ENCODE data around the gene FN3KRP. TPM values are rescaled to one million over a fixed set of nuclear protein-coding genes. Genes with fewer than 3 reads are reported as not detected.
"Not testable (repeated sequence)": the region's sequence is repeated elsewhere in the genome, so short reads cannot be mapped to it uniquely, and the experiment has no call there.

FN3KRP gene
- total and polyA plus RNA-seq, 2 donors (not counting 1 experiment from before 2014, with no cell fraction given) = 16.8 to 44.2 TPM

DNA sequence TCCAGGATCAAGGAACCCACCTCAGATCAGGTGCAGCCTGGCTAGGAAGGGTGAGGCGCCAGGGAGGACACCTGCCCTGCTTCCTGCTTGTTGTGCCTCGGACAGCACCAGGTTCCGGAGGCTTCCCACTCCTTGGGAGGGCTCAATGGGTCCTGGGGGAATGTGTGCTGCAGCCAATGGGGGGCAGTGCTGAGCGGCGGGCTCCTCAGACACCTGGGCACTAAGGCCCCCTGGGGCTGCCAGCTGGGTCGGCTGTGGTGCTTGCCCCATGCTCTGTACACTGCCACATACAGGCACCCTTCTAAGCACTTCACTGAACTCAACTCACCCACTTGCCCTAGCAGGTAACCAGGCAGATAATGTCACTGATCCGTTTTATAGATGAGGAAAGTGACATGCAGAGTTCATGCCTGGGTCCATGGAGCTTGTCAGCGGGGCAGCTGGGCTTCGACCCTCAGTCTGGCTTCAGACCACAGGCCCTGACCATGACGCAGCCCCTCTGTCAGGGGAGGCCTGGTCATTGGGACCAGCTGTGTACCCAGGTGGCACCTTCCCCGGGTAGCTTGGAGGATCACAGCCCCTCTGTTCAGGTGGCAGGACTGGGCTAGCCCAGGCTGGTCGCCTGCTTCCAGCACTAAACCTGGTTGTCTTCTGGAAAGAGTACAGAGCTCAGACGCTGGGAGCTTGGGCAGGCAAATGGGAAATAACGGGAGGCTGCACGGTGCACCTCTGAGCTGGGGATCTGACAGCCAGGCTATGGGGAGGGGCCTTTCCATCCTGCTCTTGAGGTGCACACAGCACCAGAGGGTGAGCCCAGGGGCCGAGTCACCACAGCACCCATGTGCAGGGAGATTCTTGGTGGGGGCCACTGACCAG is 27.1 kb downstream of the FN3KRP start:
- POLR2A ChIA-PET = no interaction called here
- intact Hi-C loops (cut with micrococcal nuclease) = no loop called here
- Histone ChIP-seq H3K79me2 (ENCODE audit: control insufficient read depth, insufficient read depth, low read length) (no peaks in the 10 kb centered on the region), H3K36me3 (replicated peaks in 1 of 2; ENCODE audit: control extremely low read depth in 1 of 2, control insufficient read depth in 1 of 2, extremely low read depth in 1 of 2, insufficient read depth in 2 of 2, low read length in 1 of 2) (no peaks in the 10 kb centered on the region), H2AFZ (ENCODE audit: insufficient read depth, low read depth, low read length, poor library complexity, severe bottlenecking) (no peak overlapping the region), H3K4me1 (ENCODE audit: control insufficient read depth in 2 of 2, insufficient read depth in 2 of 2, low read length in 2 of 2) (no peaks in the 10 kb centered on the region), H3K27ac (ENCODE audit: low read length in 2 of 2) (no peak overlapping the region), H3K9ac (ENCODE audit: low read length) (no peak overlapping the region), H3K27me3 (replicated peaks in 1 of 4; ENCODE audit: control extremely low read depth in 1 of 4, control insufficient read depth in 3 of 4, insufficient read depth in 4 of 4, low read length in 3 of 4) (no peaks in the 10 kb centered on the region), H4K20me1 (ENCODE audit: control insufficient read depth, insufficient read depth, low read length, poor library complexity, severe bottlenecking) (no peaks in the 10 kb centered on the region), H3K9me3 (ENCODE audit: control extremely low read depth in 1 of 3, control insufficient read depth in 2 of 3, insufficient read depth in 1 of 3, low read length in 2 of 3) (peaks cover 0 to 34% (median 6%) of the 10 kb centered on the region in 3 donors), H3K4me3 (ENCODE audit: control extremely low read depth in 1 of 5, extremely low read depth in 1 of 5, insufficient read depth in 1 of 5, low read depth in 2 of 5, low read length in 4 of 5) (no peak overlapping the region), H3K4me2 (replicated peaks; ENCODE audit: low read depth, low read length, poor library complexity, severe bottlenecking) (no peak overlapping the region)
- Mint-ChIP-seq H3K4me3 (no peak overlapping the region), H3K9me3 (ENCODE audit: insufficient read depth) (peaks cover 3% of the 10 kb centered on the region), H3K4me1 (no peaks in the 10 kb centered on the region), H3K27ac (no peak overlapping the region), H3K27me3 (no peaks in the 10 kb centered on the region)
- CTCF ChIA-PET = no interaction called here
- 96% methylated on average over 12 of the region's 16 CpGs for WGBS (ENCODE audit: insufficient coverage)
- ATAC-seq (ENCODE audit: low read depth) (no peak), DNase-seq (no peak)
- TF ChIP-seq, protein P1, sequence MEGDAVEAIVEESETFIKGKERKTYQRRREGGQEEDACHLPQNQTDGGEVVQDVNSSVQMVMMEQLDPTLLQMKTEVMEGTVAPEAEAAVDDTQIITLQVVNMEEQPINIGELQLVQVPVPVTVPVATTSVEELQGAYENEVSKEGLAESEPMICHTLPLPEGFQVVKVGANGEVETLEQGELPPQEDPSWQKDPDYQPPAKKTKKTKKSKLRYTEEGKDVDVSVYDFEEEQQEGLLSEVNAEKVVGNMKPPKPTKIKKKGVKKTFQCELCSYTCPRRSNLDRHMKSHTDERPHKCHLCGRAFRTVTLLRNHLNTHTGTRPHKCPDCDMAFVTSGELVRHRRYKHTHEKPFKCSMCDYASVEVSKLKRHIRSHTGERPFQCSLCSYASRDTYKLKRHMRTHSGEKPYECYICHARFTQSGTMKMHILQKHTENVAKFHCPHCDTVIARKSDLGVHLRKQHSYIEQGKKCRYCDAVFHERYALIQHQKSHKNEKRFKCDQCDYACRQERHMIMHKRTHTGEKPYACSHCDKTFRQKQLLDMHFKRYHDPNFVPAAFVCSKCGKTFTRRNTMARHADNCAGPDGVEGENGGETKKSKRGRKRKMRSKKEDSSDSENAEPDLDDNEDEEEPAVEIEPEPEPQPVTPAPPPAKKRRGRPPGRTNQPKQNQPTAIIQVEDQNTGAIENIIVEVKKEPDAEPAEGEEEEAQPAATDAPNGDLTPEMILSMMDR (IDR thresholded peaks at IDR 0.05) = no peak
- TF ChIP-seq EZH2 (IDR thresholded peaks at IDR 0.05; ENCODE audit: borderline replicate concordance, insufficient read depth, low read depth, low read length, poor library complexity, severe bottlenecking) = no peak

DNA sequence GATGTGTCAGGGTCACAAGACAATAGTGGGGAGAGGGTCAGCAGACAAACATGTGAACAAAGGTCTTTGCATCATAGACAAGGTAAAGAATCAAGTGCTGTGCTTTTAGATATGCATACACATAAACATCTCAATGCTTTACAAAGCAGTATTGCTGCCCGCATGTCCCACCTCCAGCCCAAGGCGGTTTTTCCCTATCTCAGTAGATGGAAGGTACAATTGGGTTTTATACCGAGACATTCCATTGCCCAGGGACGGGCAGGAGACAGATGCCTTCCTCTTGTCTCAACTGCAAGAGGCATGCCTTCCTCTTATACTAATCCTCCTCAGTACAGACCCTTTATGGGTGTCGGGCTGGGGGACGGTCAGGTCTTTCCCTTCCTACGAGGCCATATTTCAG is 28.2 kb downstream of the FN3KRP start:
- H3K27me3 ChIP-seq (replicated peaks in 1 of 4; ENCODE audit: control extremely low read depth in 1 of 4, control insufficient read depth in 3 of 4, insufficient read depth in 4 of 4, low read length in 3 of 4); CTCF ChIA-PET: not testable (repeated sequence)

More for the DNA sequence above, 28.2 kb downstream of the FN3KRP start:
- H2AFZ ChIP-seq (ENCODE audit: insufficient read depth, low read depth, low read length, poor library complexity, severe bottlenecking); H3K4me3 ChIP-seq (ENCODE audit: control extremely low read depth in 1 of 5, extremely low read depth in 1 of 5, insufficient read depth in 1 of 5, low read depth in 2 of 5, low read length in 4 of 5); H3K4me1 ChIP-seq (ENCODE audit: control insufficient read depth in 2 of 2, insufficient read depth in 2 of 2, low read length in 2 of 2); H3K9me3 Mint-ChIP-seq (ENCODE audit: insufficient read depth); POLR2A ChIA-PET; H4K20me1 ChIP-seq (ENCODE audit: control insufficient read depth, insufficient read depth, low read length, poor library complexity, severe bottlenecking); H3K79me2 ChIP-seq (ENCODE audit: control insufficient read depth, insufficient read depth, low read length); H3K27me3 Mint-ChIP-seq; H3K27ac ChIP-seq (ENCODE audit: low read length in 2 of 2); DNase-seq; H3K36me3 ChIP-seq (replicated peaks in 1 of 2; ENCODE audit: control extremely low read depth in 1 of 2, control insufficient read depth in 1 of 2, extremely low read depth in 1 of 2, insufficient read depth in 2 of 2, low read length in 1 of 2); H3K4me1 Mint-ChIP-seq; H3K27ac Mint-ChIP-seq; H3K4me2 ChIP-seq (replicated peaks; ENCODE audit: low read depth, low read length, poor library complexity, severe bottlenecking); H3K4me3 Mint-ChIP-seq; intact Hi-C loops (cut with micrococcal nuclease); ATAC-seq (ENCODE audit: low read depth); H3K9ac ChIP-seq (ENCODE audit: low read length): not testable (repeated sequence)
- H3K9me3 ChIP-seq (ENCODE audit: control extremely low read depth in 1 of 3, control insufficient read depth in 2 of 3, insufficient read depth in 1 of 3, low read length in 2 of 3) = peaks cover 0 to 30% (median 6%) of the 10 kb centered on the region in 3 donors
- no CpG with 5 or more reads among the region's 7 CpGs for whole genome bisulfite sequencing (ENCODE audit: insufficient coverage)
